GDM1 (cell line): ENCODE measurements around the gene UBL7.
"Not testable (repeated sequence)": the region's sequence is repeated elsewhere in the genome, so short reads cannot be mapped to it uniquely, and the experiment has no call there.

ENCODE experiments used
- DNase-seq: peaks from one replicate; lab custom pipeline; 2025; lab: John Stamatoyannopoulos, UW

The UBL7 gene

GRCh38 chr15:74463634-74464033, 2.7 kb upstream of the UBL7 start:
- DNase-seq, result no peak

DNA sequence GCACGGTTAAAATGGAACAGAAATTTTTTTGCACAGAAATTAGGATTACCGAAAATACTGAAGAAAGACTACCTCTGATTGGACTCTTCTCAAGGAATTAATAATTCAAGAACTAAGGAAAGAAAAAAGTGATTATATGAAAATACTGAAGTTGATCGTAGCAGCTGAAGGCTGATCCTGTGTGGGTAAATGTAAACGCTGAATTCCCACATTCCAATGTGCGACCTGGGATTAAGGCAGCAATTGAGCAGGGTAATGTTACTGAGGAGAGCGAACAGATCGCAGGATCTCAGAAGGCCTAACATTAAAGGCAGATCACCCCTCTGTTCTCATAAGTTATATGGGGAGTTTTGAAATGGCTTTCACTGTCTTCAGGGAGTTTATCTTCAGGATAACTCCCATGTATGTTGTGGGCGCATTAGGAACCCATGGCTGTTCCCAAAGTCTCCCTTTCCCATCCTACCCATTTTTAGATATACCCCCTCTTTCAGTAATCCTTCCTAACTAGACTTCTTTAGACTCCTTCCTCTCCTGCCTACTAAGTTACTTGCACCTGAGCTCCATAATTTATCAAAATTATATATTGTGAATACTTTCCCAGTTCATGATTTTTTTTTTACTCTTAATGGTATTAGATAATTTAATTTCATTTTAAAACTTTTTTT, 1.0 kb upstream of the UBL7 start:
- DNase-seq, result no peak

- no peak for DNase-seq
Observed at GRCh38 chr15:74460298-74460697, 662 bp downstream of the UBL7 start.

DNA sequence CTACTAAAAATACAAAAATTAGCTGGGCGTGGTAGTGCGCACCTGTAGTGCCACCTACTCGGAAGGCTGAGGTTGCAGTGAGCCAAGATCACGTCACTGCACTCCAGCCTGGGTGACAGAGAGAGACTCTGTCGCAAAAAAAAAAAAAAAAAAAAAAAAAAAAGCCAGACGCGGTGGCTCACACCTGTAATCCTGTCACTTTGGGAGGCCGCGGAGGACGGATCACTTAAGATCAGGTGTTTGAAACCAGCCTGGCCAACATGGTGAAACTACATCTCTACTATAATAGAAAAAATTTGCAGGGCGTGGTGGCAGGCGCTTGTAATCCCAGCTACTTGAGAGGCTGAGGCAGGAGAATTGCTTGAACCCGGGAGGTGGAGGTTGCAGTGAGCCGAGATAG, 1.2 kb downstream of the UBL7 start:
- DNase-seq, result not testable (repeated sequence)

DNA sequence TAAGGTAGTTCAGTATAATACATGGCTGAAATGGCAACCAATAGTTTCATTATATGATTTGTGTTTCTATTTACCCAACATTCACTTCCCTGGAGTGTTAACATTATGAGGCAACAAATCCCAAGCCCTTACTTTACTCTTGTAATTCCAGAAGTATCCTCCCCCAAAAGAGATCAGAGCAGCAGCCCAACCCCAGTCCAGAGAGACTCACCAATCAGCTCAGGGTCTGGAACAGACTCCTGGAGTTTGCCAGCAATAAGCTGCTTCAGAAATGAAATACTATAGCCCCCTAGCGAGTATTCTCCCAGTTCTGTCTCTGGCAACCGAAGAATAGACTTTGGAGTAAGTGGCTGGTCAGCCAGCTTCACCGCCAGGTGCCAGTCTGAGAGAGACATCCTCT, 2.5 kb downstream of the UBL7 start:
- no peak for DNase-seq

GRCh38 chr15:74457036-74457435, 3.9 kb downstream of the UBL7 start:
- not testable (repeated sequence) for DNase-seq

GRCh38 chr15:74454764-74455500, 6.0 kb downstream of the UBL7 start:
- no peak for DNase-seq

DNA sequence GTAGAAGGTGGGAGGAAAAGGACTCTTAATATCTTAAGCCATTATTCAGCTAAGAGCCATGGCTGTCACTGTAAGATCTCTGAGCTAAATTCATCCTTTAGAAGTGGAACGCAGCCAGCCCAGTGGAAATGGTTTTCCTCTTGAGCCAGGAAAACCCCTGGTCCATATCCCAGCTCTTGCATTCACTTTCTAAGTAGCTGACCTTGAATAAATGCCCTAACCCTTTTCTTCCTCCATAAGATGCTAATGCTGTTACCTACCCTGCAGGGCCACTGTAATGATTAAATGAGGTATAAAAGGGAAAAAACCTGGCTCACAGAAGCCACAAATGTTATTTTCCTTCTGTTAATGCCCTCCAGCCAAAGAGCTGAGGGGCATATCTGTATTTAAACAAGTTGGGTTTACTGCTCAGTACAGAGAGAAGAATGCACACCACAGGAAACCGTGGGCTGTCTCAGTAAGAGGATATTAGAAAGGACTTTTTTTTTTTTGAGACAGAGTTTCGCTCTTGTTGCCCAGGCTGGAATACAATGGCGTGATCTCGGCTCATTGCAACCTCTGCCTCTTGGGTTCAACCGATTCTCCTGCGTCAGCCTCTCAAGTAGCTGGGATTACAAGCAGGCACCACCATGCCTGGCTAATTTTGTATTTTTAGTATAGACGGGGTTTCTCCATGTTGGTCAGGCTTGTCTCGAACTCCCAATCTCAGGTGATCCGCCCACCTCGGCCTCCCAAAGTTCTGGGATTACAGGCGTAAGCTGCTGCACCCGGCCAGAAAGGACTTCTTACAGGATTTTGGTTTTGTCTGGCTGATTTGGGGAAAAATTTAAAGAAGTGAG, 6.8 kb downstream of the UBL7 start:
- no peak for DNase-seq

- no peak for DNase-seq
Observed at GRCh38 chr15:74451861-74452835, 8.8 kb downstream of the UBL7 start.

- DNase-seq, result no peak
Observed at GRCh38 chr15:74451322-74451721, 9.6 kb downstream of the UBL7 start.

- DNase-seq, result no peak
Observed at GRCh38 chr15:74449643-74450205, 11.2 kb downstream of the UBL7 start.

DNA sequence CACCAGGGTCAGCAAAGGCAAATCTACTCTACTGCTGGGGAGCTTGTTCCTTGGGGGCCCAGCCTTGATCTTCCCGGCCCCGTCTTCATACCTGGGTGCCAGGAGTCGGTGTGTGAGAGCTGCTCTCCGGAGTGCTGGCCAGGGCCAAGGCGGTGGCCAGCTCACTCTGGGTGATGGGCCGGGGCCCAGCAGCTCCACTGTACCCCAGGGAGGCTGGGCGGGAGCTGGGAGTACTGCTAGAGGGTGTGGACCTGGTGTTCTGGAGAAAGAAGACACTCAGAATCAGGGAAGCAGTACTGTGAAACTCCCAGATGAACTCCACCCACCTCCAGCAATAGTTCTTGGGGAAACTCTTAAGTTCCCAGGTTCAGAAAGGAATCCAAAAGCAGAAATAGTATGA, 11.9 kb downstream of the UBL7 start:
- DNase-seq, result no peak

DNA sequence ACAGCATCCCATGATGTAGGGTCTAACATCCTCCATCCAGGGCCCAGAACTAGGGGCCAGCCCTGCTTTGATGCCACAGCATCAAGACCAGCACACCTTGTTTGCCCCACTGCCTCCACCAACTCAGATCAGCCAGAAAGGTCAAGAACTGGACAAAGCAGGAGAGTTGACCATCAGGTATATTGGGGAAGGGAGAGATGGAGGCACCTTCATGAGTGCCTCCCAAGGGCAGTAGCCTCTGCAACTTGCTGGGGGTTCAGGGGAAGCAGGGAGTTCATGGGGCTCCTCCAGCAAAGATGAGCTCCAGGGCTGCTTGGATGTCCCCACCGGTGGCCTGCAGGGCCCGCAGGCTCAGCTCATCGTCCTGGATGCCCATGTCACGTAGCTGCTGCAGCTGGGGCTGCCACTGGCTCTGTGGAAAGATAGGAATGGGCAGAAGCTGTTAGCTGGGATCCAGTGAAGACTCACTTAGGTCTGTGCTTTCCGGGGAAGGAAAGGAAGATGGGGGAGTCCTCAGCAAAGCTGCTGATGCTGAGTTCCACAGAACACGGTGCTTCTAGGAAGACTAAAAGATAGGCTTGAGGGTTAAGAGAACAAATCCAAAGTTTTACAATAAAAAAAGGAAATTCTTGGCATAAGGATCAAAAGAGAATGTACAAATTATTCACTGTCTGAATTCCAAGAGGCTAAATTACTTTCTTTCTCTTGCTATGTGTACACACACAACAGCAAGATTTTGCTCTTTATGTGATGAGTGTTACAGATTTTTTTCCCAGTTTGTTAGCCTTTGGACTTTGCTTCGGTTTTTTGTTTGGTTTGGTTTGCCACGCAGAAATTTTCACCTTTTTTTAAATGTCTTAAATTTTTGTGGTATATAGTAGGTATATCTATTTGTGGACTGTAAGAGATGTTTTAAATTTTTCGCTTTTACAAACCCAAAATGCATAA, 14.9 kb downstream of the UBL7 start:
- no peak for DNase-seq

- DNase-seq, result no peak
Observed at GRCh38 chr15:74444106-74445062, 16.6 kb downstream of the UBL7 start.

- DNase-seq, result no peak
Observed at GRCh38 chr15:74443100-74443909, 17.7 kb downstream of the UBL7 start.

DNA sequence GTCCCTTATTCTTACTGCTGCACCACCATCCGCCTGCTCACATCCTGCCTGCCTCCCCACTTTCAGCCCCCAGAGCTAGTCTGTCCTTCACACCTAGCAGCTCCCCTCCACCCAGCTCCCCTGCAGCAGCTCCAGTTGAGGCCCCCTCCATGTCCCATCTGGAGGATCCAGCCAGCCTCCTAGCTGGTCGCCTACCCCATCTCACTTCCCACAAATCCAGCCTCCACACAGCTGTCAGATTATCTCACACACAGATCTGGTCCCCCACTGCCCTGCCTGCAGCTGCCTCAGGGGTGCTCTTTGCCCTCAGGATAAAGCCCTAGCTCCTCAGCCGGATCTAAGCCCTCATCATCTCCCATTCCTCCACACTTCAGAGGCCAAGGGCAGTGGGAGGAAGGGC, 18.4 kb downstream of the UBL7 start:
- no peak for DNase-seq

DNA sequence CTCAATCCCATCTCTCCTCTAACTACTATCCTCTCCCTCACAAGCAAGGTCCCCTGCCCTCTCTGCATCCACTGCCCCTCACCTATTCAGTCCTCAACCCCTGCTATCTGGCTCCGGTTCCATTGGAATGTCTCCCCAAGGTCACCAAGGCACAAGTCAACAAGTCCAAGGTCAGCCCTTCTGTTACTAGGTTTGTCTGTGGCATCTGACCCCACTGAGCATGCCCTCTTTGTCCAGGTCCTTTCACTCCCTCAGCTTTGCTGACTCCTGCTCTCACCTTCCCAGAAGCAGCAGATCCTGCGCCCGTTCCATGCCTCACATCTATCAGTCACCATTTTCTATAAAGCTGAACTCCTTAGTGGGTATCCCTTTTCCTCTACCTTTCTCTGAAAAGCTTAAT, 18.9 kb downstream of the UBL7 start:
- DNase-seq, result no peak
